ENCODE results near the gene UQCRHL.

The UQCRHL gene

GRCh38 chr1:15835741-15836510 is 28.5 kb upstream of the UQCRHL start:
- H3K9me3 ChIP-seq (ENCODE audit: control insufficient read depth, insufficient read depth, low read depth, low read length): no peaks in the 10 kb centered on the region
- CTCF ChIA-PET: no interaction called here
- H3K27ac ChIP-seq (ENCODE audit: extremely low read depth, low read depth, low read length): peak overlapping the region; percentile 98
- peaks cover 5% of the 10 kb centered on the region for H3K4me1 ChIP-seq (ENCODE audit: control insufficient read depth, insufficient read depth, low read length)
- peak overlapping the region; percentile 79 for H3K4me3 ChIP-seq (ENCODE audit: low read depth, low read length)
- no peaks in the 10 kb centered on the region; a peak in 1 of 3 replicates for H3K36me3 ChIP-seq (ENCODE audit: control insufficient read depth in 2 of 2, insufficient read depth in 1 of 2, low read length in 2 of 2)
- POLR2A ChIA-PET: interaction anchor here (0.7 to 3.6 kb wide), 6 partner anchors 9 to 104 kb away, joined by 3 to 27 read pairs (median 7); partner anchors contain the start of gene SPEN
- no peak for TF ChIP-seq ZNF214 (tag by site-specific recombination; IDR thresholded peaks at IDR 0.05; ENCODE audit: borderline replicate concordance)
- TF ChIP-seq, protein P1, sequence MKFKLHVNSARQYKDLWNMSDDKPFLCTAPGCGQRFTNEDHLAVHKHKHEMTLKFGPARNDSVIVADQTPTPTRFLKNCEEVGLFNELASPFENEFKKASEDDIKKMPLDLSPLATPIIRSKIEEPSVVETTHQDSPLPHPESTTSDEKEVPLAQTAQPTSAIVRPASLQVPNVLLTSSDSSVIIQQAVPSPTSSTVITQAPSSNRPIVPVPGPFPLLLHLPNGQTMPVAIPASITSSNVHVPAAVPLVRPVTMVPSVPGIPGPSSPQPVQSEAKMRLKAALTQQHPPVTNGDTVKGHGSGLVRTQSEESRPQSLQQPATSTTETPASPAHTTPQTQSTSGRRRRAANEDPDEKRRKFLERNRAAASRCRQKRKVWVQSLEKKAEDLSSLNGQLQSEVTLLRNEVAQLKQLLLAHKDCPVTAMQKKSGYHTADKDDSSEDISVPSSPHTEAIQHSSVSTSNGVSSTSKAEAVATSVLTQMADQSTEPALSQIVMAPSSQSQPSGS (tag by site-specific recombination; IDR thresholded peaks at IDR 0.05; ENCODE audit: low read depth): no peak
- no peak for TF ChIP-seq BCL6B (tag by site-specific recombination; IDR thresholded peaks at IDR 0.05)
- peak; percentile 99 for TF ChIP-seq ZBTB26 (tag by site-specific recombination; optimal IDR thresholded peaks at IDR 0.05)
- peak; percentile 15; the same call in 1 of the 2 replicates for TF ChIP-seq ZEB2 (tag by site-specific recombination; IDR thresholded peaks at IDR 0.05)
- TF ChIP-seq ZNF132 (tag by site-specific recombination; IDR thresholded peaks at IDR 0.05; ENCODE audit: borderline replicate concordance): no peak
- no peak for TF ChIP-seq ZNF10 (tag by site-specific recombination; IDR thresholded peaks at IDR 0.05)
- TF ChIP-seq ZNF24 (tag by site-specific recombination; IDR thresholded peaks at IDR 0.05): no peak
- 0 out of 2 replicates have a peak, but pooled peaks have one; percentile 18 for TF ChIP-seq ZNF623 (tag by site-specific recombination; IDR thresholded peaks at IDR 0.05)
- TF ChIP-seq ZNF223 (tag by site-specific recombination; IDR thresholded peaks at IDR 0.05): no peak
- TF ChIP-seq SP2 (tag by site-specific recombination; IDR thresholded peaks at IDR 0.05): peak; percentile 86
- TF ChIP-seq, protein P2, sequence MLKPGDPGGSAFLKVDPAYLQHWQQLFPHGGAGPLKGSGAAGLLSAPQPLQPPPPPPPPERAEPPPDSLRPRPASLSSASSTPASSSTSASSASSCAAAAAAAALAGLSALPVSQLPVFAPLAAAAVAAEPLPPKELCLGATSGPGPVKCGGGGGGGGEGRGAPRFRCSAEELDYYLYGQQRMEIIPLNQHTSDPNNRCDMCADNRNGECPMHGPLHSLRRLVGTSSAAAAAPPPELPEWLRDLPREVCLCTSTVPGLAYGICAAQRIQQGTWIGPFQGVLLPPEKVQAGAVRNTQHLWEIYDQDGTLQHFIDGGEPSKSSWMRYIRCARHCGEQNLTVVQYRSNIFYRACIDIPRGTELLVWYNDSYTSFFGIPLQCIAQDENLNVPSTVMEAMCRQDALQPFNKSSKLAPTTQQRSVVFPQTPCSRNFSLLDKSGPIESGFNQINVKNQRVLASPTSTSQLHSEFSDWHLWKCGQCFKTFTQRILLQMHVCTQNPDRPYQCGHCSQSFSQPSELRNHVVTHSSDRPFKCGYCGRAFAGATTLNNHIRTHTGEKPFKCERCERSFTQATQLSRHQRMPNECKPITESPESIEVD (tag by site-specific recombination; IDR thresholded peaks at IDR 0.05): no peak
- peak; percentile 28; the same call in 1 of the 2 replicates for TF ChIP-seq ZNF561 (tag by site-specific recombination; IDR thresholded peaks at IDR 0.05; ENCODE audit: borderline replicate concordance)
- no peak; the same call in 1 of the 2 replicates for TF ChIP-seq ZNF76 (tag by site-specific recombination; IDR thresholded peaks at IDR 0.05; ENCODE audit: borderline replicate concordance, low read depth)
- no peak for TF ChIP-seq ZSCAN30 (tag by site-specific recombination; IDR thresholded peaks at IDR 0.05)
- peak; percentile 50; the same call in 1 of the 2 replicates for TF ChIP-seq ZNF624 (tag by site-specific recombination; IDR thresholded peaks at IDR 0.05)
- no peak for TF ChIP-seq ZNF549 (tag by site-specific recombination; IDR thresholded peaks at IDR 0.05)
- peak; percentile 58; the same call in 1 of the 2 replicates for TF ChIP-seq YY2 (tag by site-specific recombination; IDR thresholded peaks at IDR 0.05)
- no peak for TF ChIP-seq ZNF792 (tag by site-specific recombination; IDR thresholded peaks at IDR 0.05)
- TF ChIP-seq BCL11B (tag by site-specific recombination; IDR thresholded peaks at IDR 0.05; ENCODE audit: low read depth): no peak
- no peak for TF ChIP-seq ZBTB48 (tag by site-specific recombination; IDR thresholded peaks at IDR 0.05)
- TF ChIP-seq ZNF133 (tag by site-specific recombination; IDR thresholded peaks at IDR 0.05): no peak
- TF ChIP-seq GLI4 (tag by site-specific recombination; IDR thresholded peaks at IDR 0.05): no peak
- TF ChIP-seq ZNF184 (tag by site-specific recombination; IDR thresholded peaks at IDR 0.05): no peak
- no peak for TF ChIP-seq ZNF26 (tag by site-specific recombination; IDR thresholded peaks at IDR 0.05)
- no peak for TF ChIP-seq KLF1 (tag by site-specific recombination; IDR thresholded peaks at IDR 0.05)
- no peak for TF ChIP-seq ZNF529 (tag by site-specific recombination; IDR thresholded peaks at IDR 0.05; ENCODE audit: insufficient replicate concordance)
- TF ChIP-seq, protein P3, sequence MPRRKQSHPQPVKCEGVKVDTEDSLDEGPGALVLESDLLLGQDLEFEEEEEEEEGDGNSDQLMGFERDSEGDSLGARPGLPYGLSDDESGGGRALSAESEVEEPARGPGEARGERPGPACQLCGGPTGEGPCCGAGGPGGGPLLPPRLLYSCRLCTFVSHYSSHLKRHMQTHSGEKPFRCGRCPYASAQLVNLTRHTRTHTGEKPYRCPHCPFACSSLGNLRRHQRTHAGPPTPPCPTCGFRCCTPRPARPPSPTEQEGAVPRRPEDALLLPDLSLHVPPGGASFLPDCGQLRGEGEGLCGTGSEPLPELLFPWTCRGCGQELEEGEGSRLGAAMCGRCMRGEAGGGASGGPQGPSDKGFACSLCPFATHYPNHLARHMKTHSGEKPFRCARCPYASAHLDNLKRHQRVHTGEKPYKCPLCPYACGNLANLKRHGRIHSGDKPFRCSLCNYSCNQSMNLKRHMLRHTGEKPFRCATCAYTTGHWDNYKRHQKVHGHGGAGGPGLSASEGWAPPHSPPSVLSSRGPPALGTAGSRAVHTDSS (tag by site-specific recombination; IDR thresholded peaks at IDR 0.05): no peak
- no peak for TF ChIP-seq ZNF654 (tag by site-specific recombination; IDR thresholded peaks at IDR 0.05; ENCODE audit: low read depth)
- no peak for TF ChIP-seq ZNF266 (tag by site-specific recombination; IDR thresholded peaks at IDR 0.05; ENCODE audit: low read depth)

All from HEK293 (cell line).